IPS-18c (cell line): ENCODE data around the gene RANBP2.
A peak's percentile ranks its signal among the peaks of the same experiment; 100 is the strongest.
"Not testable (repeated sequence)": the region's sequence is repeated elsewhere in the genome, so short reads cannot be mapped to it uniquely, and the experiment has no call there.

ENCODE experiments used
- H3K4me3 ChIP-seq: 2 replicates; pipeline ENCODE4 v1.7.0; 2013; ENCODE audit warnings: low read depth, mild to moderate bottlenecking, low read length, moderate library complexity; ENCODE audit not compliant: insufficient read depth
- H3K9me3 ChIP-seq: one replicate; pipeline ENCODE4 v1.6.1; 2013; ENCODE audit warnings: mild to moderate bottlenecking, low read length, moderate library complexity; ENCODE audit not compliant: control insufficient read depth, insufficient read depth

RANBP2 gene

DNA sequence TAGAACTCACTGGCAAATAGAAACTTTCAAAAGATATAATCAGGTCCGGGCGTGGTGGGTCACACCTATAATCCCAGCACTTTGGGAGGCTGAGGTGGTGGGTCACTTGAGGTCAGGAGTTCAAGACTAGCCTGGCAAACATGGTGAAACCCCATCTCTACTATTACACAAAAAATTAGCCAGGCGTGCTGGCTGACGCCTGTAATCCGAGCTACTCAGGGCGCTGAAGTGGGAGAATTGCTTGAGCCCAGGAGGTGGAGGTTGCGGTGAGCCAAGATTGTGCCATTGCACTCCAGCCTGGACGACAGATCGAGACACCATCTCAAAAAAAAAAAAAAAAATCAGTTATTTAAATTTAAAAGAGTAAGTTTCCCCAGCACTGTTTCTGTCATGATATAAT, 38.7 kb downstream of the RANBP2 start:
- not testable (repeated sequence) for H3K4me3 ChIP-seq, H3K9me3 ChIP-seq

DNA sequence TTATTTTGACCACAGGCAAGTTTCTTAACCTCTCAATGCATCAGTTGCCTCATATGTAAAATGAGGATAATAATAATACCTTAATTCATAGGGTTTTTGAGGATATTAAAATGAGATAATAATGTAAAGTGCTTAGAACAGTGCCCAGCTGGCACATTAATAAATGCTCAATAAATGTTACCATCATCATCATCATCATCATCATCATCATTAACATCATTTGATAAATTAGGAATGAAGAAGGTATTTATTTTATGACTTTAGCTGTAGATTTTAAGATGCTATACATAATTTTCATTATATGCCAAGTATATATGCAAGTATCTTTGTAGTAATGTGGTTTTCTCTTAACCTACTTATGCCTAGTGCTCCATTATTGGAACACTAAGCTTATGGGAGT, 43.3 kb downstream of the RANBP2 start:
- not testable (repeated sequence) for H3K4me3 ChIP-seq, H3K9me3 ChIP-seq

DNA sequence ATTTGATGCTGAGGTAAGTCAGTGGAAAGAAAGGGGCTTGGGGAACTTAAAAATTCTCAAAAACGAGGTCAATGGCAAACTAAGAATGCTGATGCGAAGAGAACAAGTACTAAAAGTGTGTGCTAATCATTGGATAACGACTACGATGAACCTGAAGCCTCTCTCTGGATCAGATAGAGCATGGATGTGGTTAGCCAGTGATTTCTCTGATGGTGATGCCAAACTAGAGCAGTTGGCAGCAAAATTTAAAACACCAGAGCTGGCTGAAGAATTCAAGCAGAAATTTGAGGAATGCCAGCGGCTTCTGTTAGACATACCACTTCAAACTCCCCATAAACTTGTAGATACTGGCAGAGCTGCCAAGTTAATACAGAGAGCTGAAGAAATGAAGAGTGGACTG, 47.4 kb downstream of the RANBP2 start:
- not testable (repeated sequence) for H3K9me3 ChIP-seq, H3K4me3 ChIP-seq

DNA sequence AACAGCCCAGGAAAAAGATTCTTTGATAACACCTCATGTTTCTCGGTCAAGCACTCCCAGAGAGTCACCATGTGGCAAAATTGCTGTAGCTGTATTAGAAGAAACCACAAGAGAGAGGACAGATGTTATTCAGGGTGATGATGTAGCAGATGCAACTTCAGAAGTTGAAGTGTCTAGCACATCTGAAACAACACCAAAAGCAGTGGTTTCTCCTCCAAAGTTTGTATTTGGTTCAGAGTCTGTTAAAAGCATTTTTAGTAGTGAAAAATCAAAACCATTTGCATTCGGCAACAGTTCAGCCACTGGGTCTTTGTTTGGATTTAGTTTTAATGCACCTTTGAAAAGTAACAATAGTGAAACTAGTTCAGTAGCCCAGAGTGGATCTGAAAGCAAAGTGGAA, 48.6 kb downstream of the RANBP2 start:
- H3K9me3 ChIP-seq, H3K4me3 ChIP-seq: not testable (repeated sequence)

DNA sequence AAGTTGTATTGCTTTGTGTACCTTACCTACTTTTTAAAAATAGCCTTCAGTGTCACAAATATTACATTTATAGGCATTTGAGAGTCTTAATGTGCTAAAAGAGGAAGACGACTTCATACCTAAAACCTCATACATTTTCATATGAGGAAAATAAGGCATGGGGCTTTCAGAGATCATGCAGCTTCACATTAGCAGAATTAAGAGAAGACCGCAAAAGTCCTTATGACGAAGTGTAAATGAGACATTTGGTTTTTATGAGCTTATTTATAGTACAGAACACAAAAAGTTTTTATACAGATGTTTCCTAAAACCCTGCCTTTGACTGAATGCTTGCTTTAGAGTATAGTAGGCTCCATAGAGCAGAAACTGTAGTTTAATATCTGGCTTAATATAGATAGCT, 57.2 kb downstream of the RANBP2 start:
- no peaks in the 10 kb centered on the region for H3K9me3 ChIP-seq
- no peak overlapping the region for H3K4me3 ChIP-seq

DNA sequence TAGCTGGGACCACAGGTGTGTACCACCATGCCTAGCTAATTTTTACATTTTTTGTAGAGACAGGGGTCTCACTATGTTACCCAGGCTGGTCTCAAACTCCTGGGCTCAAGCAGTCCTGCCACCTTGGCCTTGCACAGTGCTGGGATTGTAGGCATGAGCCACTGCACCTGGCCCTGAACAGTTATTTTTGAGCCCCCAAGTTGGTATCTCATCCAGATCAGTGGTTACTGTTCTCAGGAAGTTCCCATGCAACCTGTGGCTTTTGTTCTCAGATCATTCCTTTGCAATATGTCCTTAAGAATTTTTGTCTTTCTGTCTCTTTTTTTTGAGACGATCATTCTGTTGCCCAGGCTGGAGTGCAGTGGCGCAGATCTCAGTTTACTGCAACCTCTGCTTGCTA, 59.6 kb downstream of the RANBP2 start:
- H3K4me3 ChIP-seq, result no peak overlapping the region
- H3K9me3 ChIP-seq, result no peaks in the 10 kb centered on the region

DNA sequence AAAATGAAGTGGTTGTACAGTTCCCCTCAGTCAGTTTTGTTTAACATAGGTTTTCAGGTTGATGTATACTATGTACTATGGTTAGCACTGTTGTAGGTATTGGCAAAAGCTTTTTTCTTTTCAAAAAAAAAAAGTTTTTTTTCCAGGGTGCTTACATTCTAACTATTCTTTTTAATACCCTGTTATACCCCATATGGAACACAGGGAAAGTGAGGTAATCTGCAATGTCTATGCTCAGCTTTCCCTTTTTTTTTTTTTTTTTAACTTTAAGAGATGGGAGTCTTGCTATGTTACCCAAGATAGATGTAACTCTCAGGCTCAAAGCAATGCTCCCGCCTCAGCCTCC, 66.7 kb downstream of the RANBP2 start:
- Histone ChIP-seq H3K9me3 (no peaks in the 10 kb centered on the region), H3K4me3 (peak overlapping the region; percentile 90)

DNA sequence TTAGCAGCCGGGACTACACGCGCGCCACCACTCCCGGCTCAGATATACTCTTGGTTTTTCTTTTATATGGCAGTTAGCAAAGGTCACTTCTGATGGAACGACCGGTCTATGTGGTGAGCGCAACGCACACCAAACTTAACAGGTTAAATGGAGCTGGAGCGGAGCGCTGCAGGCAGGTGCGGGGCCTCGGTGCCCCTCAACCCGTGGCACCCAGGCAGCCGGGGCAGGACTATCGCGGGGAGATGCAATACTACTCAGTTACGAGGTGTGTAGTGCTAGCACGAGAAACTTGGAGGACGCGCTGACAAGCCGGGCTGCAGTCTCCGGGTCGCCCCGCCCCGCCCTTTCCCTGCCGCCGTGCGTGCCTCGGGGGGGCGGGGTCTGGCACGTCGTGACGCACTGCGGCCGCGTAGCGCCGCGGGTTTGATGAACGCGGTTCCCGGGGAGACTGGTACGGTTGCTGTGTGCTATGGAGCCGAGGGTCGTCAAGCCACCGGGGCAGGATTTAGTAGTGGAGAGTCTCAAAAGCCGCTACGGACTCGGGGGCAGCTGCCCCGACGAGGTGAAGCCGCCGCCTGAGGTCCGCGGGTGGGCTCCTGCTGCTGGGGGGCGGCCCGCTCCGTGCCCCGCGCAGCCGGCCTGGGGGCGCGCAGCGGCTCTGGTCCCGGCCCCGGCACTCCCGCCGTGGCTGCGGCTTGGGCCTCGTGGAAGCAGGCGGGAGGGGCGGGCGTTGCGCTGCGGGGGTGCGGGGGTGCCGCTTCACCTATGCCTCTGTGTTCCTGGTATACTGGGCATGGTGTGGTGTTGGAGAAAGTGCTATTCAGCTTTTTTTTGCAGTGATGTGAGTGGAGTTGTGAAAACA, 67.3 kb downstream of the RANBP2 start, which contains the start of gene CCDC138:
Gene CCDC138 (plus strand): TSS at position 418 of the 862 bp plus-strand sequence. CDS start 52 bp downstream, at position 470.
- Histone ChIP-seq H3K9me3 (no peaks in the 10 kb centered on the region), H3K4me3 (peak within 1 kb of the TSS; percentile 90)

DNA sequence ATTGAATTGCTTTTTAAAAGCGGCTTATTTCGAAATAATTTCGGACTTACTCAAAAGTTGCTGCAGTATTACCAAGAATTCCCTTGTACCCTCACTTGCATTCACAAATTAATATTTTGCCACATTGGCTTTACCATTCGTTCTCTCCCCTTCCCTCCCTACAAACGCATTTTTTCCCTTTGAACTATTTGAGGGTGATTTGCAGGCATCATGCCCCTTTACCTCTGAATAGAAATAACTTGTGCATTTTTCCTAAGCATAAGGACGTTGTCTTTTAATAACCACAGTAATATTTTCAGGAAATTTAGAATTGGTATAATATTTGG, 67.9 kb downstream of the RANBP2 start:
- H3K4me3 ChIP-seq, result peak overlapping the region; percentile 90
- no peaks in the 10 kb centered on the region for H3K9me3 ChIP-seq

DNA sequence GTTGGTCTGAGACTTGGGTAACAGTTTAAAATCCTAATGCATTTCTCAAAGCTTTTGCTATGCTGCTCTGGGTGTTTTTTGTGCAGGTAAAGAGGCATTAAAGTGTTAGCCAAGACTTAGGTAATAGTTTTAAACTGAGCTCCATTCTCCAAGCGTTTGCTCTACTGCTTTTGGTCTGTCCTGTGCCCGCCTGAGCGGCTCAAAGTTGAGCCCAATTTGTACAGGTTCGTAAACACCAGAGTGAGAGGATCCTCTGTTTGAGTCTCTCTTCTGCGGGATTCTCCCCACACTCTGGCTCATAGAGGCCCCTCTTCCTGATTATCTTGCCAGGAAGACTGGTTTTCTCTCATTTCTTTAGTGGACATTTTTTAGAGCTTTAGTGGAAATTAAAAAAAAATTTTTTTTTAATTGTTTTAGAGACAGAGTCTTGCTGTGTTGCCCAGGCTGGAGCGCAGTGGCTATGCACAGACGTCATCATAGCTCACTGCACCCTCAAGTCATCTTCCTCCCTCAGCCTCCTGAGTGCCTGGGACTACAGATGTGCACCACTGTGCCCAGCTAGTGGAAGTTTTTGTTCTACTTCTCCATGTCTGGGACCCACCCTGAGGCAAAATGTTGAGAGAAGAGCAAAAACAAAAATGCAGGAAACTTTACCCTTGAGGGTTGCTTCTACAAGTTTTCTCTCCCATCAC, 83.9 kb downstream of the RANBP2 start:
- H3K4me3 ChIP-seq, result no peak overlapping the region
- H3K9me3 ChIP-seq, result no peaks in the 10 kb centered on the region

DNA sequence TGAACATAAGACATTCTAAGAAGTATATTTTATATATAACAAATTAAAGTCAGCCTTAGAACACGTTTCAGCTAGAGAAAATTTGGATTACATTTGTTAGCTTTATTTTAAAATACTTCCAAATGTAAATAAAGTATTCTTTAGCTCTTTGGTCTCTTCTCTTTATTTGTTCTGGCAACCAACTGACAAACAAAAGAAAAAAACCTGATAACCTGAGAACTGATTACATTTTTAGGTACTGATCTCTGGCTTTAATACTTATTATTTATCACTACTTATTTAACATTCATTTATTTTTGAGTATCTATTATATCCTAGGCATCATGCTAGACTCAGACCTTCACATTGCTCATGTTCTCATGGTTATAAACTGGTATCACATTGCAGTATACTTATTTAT, 85.8 kb downstream of the RANBP2 start:
- peaks cover 4% of the 10 kb centered on the region for H3K9me3 ChIP-seq

DNA sequence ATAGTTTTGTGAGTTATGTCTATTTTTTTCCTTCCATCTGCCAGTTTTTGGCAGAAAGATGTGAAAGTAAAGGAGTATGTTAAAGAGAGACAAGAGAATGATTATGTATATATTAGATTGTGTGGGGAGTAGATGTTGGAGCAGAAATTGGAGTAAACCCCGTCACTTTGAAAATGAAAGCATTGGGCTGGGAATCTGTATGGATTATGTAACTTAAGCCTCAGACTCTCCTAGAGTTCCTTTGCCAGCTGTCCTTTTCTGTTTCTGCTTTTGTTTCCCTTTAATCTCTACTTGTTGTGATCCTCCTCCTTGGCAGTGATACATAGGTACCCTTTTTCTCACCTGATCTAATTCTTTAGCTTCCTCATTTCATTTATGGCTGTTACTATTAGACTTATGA, 86.5 kb downstream of the RANBP2 start:
- H3K4me3 ChIP-seq, result no peak overlapping the region
- H3K9me3 ChIP-seq, result peaks cover 4% of the 10 kb centered on the region

More for the DNA sequence above, 85.8 kb downstream of the RANBP2 start:
- no peak overlapping the region for H3K4me3 ChIP-seq

DNA sequence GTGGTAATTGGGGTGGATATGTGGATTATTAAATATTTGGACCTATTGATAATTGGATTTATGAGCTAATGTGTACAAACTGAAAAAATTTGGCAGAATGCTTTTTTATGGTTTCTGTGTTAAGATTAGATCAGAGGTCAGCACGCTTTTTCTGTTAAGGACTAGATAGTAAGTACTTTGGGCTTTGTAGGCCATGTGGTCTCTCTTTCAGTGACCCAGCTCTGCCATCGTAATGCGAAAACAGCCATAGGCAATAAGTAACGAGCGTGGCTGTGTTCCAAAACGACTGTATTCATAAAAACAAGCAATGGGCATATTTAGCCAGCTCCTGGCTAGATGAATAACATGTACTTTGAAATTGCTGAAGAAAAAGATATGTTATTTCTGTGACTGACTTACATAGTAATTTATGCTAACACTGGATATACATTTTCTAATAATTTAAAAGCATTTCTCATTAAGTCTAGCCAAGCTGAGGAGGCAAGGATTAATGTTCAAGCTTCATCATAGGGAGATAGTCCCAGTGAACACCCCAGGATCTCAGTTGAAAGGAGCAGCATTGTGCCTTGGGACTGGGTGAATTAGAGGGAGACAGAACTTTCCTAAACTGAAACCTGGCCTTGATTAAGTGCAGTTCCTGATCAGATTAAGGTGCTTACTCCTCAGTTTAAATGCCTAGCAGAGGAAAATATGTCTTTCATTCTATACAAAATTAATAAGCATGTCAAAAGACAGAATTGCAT, 87.3 kb downstream of the RANBP2 start:
- Histone ChIP-seq H3K9me3 (peaks cover 4% of the 10 kb centered on the region), H3K4me3 (no peak overlapping the region)

DNA sequence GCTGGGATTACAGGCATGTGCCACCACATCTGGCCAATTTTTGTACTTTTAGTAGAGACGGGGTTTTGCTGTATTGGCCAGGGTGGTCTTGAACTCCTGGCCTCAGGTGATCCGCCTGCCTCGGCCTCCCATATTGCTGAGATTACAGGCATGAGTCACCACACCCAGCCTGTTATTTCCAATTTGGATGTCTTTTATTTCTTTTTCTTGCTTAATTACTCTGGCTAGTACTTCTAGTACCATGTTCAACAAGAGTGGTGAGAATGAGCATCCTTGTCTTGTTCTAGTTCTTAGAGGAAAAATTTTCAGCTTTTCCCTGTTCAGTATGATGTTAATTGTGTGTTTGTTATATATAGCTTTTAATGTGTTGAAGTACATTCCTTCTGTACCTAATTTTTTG, 90.7 kb downstream of the RANBP2 start:
- peaks cover 4% of the 10 kb centered on the region for H3K9me3 ChIP-seq
- H3K4me3 ChIP-seq, result no peak overlapping the region

DNA sequence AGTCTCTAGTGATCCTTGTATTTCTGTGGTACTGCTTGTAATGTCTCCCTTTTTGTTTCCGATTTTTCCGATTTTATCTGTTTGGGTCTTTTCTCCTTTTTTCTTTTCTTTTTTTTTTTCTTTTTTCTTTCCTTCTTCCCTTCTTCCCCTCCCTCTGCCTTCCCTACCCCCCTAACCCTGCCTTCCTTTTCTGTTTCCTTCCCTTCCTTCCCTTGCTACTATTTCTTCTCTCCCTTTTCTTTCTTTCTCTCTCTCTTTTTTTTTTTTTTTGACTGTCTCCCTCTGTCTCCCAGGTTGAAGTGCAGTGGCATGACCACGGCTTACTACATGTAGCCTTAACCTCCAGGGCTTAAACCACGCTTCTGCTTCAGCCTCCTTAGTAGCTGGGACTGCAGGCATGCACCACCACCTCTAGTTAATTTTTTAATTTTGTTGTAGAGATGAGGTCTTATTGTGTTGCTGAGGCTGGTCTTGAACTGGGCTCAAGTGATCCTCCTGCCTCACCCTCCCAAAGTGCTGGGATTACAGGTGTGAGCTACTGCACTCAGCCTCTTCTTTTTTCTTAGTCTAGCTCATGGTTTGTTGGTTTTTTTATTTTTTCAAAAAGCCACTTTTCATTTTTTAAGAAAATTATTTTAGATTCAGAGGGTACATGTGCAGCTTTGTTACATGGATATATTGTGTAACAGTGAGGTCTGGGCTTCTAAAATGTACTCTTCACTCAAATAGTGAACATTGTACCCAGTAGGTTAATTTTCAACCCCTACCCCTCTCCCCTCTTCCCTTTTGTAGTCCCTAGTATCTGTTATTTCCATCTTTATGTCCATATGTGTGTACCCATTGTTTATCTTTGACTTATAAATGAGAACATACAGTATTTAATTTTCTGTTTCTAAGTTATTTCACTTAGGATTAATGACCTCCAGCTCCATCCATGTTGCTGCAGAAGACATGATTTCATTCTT, 92.0 kb downstream of the RANBP2 start:
- peaks cover 4% of the 10 kb centered on the region for H3K9me3 ChIP-seq
- H3K4me3 ChIP-seq, result no peak overlapping the region

DNA sequence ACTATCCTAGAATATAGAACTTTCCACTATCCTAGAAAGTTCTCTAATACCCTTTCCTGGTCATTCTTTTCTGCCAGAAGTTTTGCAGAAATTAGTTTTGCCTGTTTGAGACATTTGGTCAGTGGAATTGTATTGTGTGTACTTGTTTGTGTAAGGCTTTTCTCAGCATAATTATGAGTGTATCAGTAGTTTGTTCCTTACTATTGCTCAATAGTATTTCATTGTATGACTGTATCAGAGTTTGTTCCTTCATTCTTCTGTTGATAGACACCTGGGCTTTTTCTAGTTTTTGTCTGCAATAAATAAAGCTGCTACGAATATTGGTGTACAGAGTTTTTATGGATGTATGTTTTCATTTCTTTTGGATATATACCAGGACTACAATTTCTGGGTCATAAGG, 94.5 kb downstream of the RANBP2 start:
- Histone ChIP-seq H3K4me3 (no peak overlapping the region), H3K9me3 (peaks cover 4% of the 10 kb centered on the region)

DNA sequence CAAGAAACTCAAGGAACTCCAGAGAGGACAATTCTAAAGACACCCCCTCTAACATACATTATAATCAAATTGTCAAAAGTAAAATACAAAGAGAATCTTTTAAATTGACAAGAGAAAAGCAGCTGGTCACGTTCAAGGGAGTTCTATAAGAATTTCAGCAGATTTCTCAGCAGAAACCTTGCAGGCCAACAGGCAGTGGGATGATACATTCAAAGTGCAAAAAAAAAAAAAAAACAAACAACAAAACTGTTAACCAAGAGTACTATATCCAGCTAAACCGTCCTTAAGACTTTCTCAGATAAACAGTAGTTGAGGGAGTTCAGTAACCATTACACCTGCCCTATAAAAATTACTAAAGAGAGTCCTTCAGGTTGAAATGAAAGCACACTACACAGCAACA, 101.2 kb downstream of the RANBP2 start:
- H3K9me3 ChIP-seq, result no peaks in the 10 kb centered on the region

More for the DNA sequence above, 101.2 kb downstream of the RANBP2 start:
- H3K4me3 ChIP-seq, result no peak overlapping the region
